Measurements from ENCODE around the gene PVRIG.
"Not testable (repeated sequence)": the region's sequence is repeated elsewhere in the genome, so short reads cannot be mapped to it uniquely, and the experiment has no call there.

PVRIG gene

DNA sequence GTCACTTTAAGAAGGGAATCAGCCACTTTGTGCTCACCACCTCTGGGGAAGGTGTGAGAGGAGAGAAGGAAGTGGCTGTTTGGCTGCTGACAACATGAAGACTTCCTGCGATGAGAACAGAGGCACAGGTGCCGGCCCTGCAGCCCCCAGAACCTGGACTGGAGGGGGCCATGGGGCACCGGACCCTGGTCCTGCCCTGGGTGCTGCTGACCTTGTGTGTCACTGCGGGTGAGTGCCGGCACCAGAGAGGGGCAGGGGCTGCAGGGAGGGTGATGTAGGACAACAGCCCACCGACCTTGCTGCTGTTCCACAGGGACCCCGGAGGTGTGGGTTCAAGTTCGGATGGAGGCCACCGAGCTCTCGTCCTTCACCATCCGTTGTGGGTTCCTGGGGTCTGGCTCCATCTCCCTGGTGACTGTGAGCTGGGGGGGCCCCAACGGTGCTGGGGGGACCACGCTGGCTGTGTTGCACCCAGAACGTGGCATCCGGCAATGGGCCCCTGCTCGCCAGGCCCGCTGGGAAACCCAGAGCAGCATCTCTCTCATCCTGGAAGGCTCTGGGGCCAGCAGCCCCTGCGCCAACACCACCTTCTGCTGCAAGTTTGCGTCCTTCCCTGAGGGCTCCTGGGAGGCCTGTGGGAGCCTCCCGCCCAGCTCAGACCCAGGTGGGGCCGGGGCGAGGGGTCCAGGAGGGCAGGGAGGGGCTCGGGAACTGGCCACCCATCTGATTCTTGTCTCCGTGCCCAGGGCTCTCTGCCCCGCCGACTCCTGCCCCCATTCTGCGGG lies at the start of gene PVRIG:
Gene PVRIG (plus strand): TSS at position 149 of the 785 bp plus-strand sequence. CDS start 22 bp downstream, at position 171.
- not testable (repeated sequence) for DNase-seq (ENCODE audit: low read depth)
- H3K4me3 ChIP-seq (ENCODE audit: low read depth, low read length), result peak within 1 kb of the TSS; percentile 59

DNA sequence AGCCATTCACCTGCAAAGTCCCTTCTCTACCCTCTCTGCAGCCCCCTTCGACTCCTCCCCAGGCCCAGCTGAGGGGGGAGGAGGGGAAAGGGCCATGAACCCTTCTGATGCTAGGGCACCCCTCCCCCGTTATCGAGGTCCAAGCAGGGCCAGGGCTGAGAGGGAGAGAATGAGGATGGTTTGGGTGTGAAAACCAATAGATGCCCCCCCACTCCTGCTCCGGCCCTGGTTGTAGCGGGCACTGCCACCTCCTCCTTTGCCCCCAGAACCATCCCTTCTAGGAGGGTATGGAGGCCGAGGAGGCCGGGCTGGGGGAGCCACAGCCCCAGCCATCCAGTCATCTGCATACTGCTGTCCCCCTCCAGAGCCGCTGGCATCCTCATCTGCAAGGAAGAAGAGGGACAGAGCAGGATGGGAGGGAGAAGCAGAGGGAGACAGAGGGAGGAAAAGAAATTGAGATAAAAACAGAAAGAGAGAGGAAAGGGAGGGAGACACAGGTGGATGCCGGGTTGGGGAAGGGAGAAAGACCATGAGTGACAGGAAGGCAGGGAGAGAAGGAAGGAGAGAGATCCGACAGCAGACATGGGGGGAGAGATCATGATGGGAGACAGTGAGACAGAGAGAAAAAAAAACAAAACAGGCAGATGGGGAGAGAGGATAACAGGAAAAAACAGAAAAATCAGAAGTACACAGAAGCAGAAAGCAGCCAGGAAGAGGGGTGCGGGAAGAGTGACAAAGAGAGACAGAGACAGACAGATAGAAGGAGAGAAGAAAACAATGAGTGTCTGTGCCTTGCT lies 49.5 kb upstream of the PVRIG start:
- TF ChIP-seq, protein P1, sequence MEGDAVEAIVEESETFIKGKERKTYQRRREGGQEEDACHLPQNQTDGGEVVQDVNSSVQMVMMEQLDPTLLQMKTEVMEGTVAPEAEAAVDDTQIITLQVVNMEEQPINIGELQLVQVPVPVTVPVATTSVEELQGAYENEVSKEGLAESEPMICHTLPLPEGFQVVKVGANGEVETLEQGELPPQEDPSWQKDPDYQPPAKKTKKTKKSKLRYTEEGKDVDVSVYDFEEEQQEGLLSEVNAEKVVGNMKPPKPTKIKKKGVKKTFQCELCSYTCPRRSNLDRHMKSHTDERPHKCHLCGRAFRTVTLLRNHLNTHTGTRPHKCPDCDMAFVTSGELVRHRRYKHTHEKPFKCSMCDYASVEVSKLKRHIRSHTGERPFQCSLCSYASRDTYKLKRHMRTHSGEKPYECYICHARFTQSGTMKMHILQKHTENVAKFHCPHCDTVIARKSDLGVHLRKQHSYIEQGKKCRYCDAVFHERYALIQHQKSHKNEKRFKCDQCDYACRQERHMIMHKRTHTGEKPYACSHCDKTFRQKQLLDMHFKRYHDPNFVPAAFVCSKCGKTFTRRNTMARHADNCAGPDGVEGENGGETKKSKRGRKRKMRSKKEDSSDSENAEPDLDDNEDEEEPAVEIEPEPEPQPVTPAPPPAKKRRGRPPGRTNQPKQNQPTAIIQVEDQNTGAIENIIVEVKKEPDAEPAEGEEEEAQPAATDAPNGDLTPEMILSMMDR (IDR thresholded peaks at IDR 0.05; ENCODE audit: low read depth, low read length, missing control alignments), result no peak
- no peak overlapping the region for H3K4me3 ChIP-seq (ENCODE audit: low read depth, low read length)
- DNase-seq (ENCODE audit: low read depth), result no peak

DNA sequence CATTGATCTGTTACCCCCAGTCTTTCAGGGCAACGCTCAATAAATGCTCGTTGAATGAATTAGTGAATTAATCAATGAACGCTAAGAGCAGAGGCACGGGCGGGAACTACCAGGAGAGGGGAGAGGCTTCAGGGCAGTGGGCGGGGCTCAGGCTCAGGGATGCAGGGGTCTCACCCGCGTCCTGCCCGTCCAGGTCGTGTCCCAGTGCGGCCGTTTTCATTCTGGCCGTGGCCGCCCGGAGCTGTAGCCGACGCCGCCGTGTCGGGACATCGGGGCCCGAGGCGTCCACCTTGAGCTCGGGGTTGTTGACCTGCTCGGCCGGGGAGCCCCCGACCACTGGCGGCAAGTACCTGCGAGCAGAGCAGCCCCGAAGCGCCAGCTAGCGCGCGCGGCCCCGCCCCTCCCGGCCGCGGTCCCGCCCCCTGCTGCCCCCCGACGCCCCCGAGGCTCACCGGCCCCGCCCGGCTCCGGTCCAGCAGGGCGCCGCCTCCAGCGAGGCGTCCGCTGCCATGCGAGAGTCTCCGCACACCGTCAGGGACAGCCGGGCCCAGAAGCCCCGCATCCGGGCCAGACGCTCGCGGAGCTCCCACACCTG lies 48.6 kb upstream of the PVRIG start:
- TF ChIP-seq, protein P1 (IDR thresholded peaks at IDR 0.05; ENCODE audit: low read depth, low read length, missing control alignments), result no peak
- DNase-seq (ENCODE audit: low read depth), result no peak
- peak overlapping the region; percentile 11; the same call in 1 of the 2 replicates for H3K4me3 ChIP-seq (ENCODE audit: low read depth, low read length)

DNA sequence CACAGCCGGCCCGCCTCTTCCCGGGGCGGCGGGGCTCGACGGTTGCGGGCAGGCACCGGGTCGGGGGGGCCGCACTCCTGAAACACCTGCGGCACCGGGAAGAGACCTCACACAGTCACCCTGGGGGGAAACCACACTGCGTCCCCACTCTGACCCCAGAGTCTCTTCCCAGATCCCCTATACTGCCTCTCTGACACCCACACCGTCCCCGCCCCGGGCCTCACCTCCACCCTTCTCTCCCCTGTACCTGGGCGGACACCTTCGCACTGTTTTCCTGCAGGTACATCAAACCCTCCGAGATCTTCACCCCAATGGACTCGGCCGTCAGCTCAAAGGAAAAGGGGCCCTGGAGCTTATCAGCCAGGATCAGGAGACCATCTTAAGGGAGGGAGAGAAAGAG lies 47.9 kb upstream of the PVRIG start:
- TF ChIP-seq, protein P1 (IDR thresholded peaks at IDR 0.05; ENCODE audit: low read depth, low read length, missing control alignments), result no peak
- no peak overlapping the region; the same call in 1 of the 2 replicates for H3K4me3 ChIP-seq (ENCODE audit: low read depth, low read length)
- no peak for DNase-seq (ENCODE audit: low read depth)

DNA sequence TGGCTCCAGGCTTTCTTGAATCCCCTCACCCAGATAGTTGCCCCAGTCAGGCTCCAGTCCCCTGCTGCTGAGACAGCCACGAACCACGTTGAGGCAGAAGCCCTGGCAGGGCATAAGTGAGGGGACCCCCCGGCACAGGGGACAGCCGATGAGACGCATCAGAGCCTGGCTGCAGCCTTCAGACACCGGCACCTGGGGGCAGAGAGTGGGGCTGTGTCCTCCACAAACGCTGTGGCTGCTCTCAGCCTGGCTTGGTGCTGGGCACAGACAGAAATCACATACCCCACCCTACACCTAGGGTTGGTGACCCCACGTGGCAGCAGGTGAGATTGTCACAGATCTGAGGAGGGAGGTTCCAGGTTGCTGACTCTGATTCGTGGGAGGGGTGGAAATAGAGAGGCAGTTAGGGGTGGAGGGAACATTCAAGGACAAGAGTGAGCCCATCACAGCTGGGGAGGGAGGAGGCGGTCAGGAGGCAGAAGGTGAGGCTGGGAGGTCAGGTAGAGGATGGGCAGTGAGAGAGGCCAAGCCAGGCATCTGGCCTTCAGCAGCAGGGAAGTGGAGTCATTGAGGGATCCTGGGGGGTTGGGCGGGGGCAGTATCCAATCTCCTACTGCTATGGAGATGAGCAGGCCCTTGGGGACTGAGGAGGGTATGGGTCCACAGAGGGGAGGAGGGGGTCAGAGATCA lies 45.8 kb upstream of the PVRIG start:
- no peak overlapping the region for H3K4me3 ChIP-seq (ENCODE audit: low read depth, low read length)
- TF ChIP-seq, protein P1 (IDR thresholded peaks at IDR 0.05; ENCODE audit: low read depth, low read length, missing control alignments), result no peak
- DNase-seq (ENCODE audit: low read depth), result no peak

DNA sequence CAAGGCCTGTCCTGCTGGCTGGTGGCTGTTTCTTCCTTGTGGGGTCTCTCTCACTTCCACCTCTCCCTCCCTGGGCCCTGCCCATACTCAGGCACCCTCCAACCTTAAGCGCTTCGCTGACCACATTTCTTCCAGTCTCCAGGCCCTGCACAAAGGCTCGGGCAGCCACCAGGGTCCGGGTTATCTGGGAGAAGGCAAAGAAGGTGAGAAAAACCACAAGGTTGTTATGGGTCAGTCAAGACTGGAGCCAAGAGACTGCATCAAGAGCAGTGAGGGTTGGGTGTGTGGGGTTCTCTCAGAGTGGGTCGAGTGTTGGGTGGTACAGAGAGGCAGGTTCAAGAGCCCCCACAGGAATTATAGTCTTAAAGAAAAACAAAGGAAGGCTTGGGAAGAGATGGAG lies 45.2 kb upstream of the PVRIG start:
- no peak for DNase-seq (ENCODE audit: low read depth)
- no peak overlapping the region for H3K4me3 ChIP-seq (ENCODE audit: low read depth, low read length)
- TF ChIP-seq, protein P1 (IDR thresholded peaks at IDR 0.05; ENCODE audit: low read depth, low read length, missing control alignments), result no peak

Data from GM12864 (cell line).